Panc1 (cell line): Measurements from ENCODE around the gene COL26A1. TPM values are rescaled to one million over a fixed set of nuclear protein-coding genes. Genes with fewer than 3 reads are reported as not detected.
"Not testable (repeated sequence)": the region's sequence is repeated elsewhere in the genome, so short reads cannot be mapped to it uniquely, and the experiment has no call there.

ENCODE experiments used
- ATAC-seq: fragments of 200-7000 bp; cut with Tn5 transposase; 2 replicates; pipeline ENCODE4 v1.9.1; 2020; ENCODE audit warnings: mild to moderate bottlenecking, moderate library complexity
- BruUV-seq: library from RNA; stranded (reverse); fragments of 400-500 nt; replicated peaks from 2 replicates; lab custom pipeline; 2021; lab: Mats Ljungman, UMichigan
- CTCF ChIA-PET: fragments of 300-600 bp; sonication (Branson Sonifier 250); formaldehyde crosslinking; loops from one replicate; lab custom pipeline; 2022; ENCODE audit warnings: antibody characterized with exemption; lab: Charles Lee
- POLR2A ChIA-PET: fragments of 300-600 bp; sonication (Branson Sonifier 250); formaldehyde crosslinking; loops from one replicate; lab custom pipeline; 2022; ENCODE audit warnings: antibody characterized with exemption; lab: Charles Lee
- DNase-seq: peaks from one replicate; pipeline ENCODE4 v3.0.0-alpha.2; 2010; ENCODE audit warnings: low read depth, low spot score
- H3K27ac ChIP-seq: 2 replicates; pipeline ENCODE4 v1.5.1; 2011; ENCODE audit warnings: mild to moderate bottlenecking, low read length, inconsistent platforms
- H3K27me3 ChIP-seq: fragments of 200-500 bp; sonication (Bioruptor generic); 2 replicates; pipeline ENCODE4 v1.6.0; 2014; ENCODE audit warnings: low read length, inconsistent platforms; ENCODE audit not compliant: control insufficient read depth, insufficient read depth
- H3K36me3 ChIP-seq: fragments of 200-500 bp; sonication (Bioruptor generic); 2 replicates; pipeline ENCODE4 v1.5.1; 2014; ENCODE audit warnings: inconsistent platforms, mild to moderate bottlenecking, low read length, moderate library complexity; ENCODE audit not compliant: control insufficient read depth, insufficient read depth
- H3K4me1 ChIP-seq: 2 replicates; pipeline ENCODE4 v1.5.1; 2011; ENCODE audit warnings: inconsistent platforms, mild to moderate bottlenecking, low read length, moderate library complexity; ENCODE audit not compliant: control insufficient read depth, insufficient read depth
- H3K4me3 ChIP-seq, 2 experiments: 2 replicates each; pipeline ENCODE4 v1.5.1; 2011 to 2012; ENCODE audit warnings: low read depth in 2 of 2, low read length in 2 of 2, mild to moderate bottlenecking in 2 of 2, inconsistent platforms in 1 of 2, moderate library complexity in 1 of 2
- H3K9me3 ChIP-seq: fragments of 200-500 bp; sonication (Bioruptor generic); 2 replicates; pipeline ENCODE4 v1.5.1; 2014; ENCODE audit warnings: low read depth, mild to moderate bottlenecking, inconsistent platforms, low read length, moderate library complexity; ENCODE audit not compliant: control insufficient read depth, insufficient read depth
- CTCF ChIP-seq: fragments of 450-650 bp; IDR thresholded peaks from 2 replicates; pipeline ENCODE4 v1.5.1; 2017; ENCODE audit warnings: mild to moderate bottlenecking
- POLR2AphosphoS5 ChIP-seq: IDR thresholded peaks from 2 replicates; pipeline ENCODE4 v1.6.1; 2012; ENCODE audit warnings: mild to moderate bottlenecking, low read depth, low read length, moderate library complexity
- REST ChIP-seq, 2 experiments: IDR thresholded peaks; 2 replicates each; pipeline ENCODE4 v1.6.1; 2011 to 2012; ENCODE audit warnings: low read depth in 2 of 2, control low read depth in 1 of 2, low read length in 1 of 2, mild to moderate bottlenecking in 1 of 2, moderate library complexity in 1 of 2; ENCODE audit not compliant: insufficient read depth in 1 of 2
- SIN3A ChIP-seq: IDR thresholded peaks from 2 replicates; pipeline ENCODE4 v1.6.1; 2012; ENCODE audit warnings: low read depth, mild to moderate bottlenecking, low read length, moderate library complexity, borderline replicate concordance; ENCODE audit not compliant: insufficient read depth
- TCF7L2 ChIP-seq: IDR thresholded peaks from 2 replicates; pipeline ENCODE4 v1.6.1; 2011; ENCODE audit warnings: mild to moderate bottlenecking, low read depth, low read length, inconsistent platforms
- in situ Hi-C: cut with HindIII; loops from 2 replicates; pipeline ENCODE4 v1.10.0; 2016; ENCODE audit warnings: low sequenced_read_pairs, low pct_unique_long_range_greater_than_20kb
- intact Hi-C: fragments of 100-400 bp; cut with micrococcal nuclease; formaldehyde crosslinking; loops from one replicate; pipeline ENCODE4 v1.10.0; 2022; ENCODE audit not compliant: unreplicated experiment
- total RNA-seq: library from RNA; stranded (reverse); gene quantifications from one replicate; pipeline ENCODE4 v1.2.1, GENCODE V29; 2021; ENCODE audit not compliant: unreplicated experiment

COL26A1 gene
- total RNA-seq, 1 experiment from 2014 or later: 25.8 TPM

- Histone ChIP-seq H3K4me1 (no peaks in the 10 kb centered on the region; the same call in 1 of the 2 replicates), H3K27me3 (no peaks in the 10 kb centered on the region), H3K36me3 (no peaks in the 10 kb centered on the region), H3K27ac (no peak overlapping the region), H3K4me3 (no peak overlapping the region), H3K9me3 (peaks cover 7% of the 10 kb centered on the region)
- CTCF ChIA-PET: interaction anchor here (0.6 kb wide), 1 partner anchor 52 kb away, joined by 3 read pairs; no protein-coding TSS in a partner anchor
- no peak for DNase-seq
- no TSS peak for BruUV-seq
- in situ Hi-C loops: no loop called here
- POLR2A ChIA-PET: interaction anchor here (0.6 kb wide), 3 partner anchors 32 to 374 kb away, joined by 3 to 4 read pairs (median 3); no protein-coding TSS in a partner anchor
- intact Hi-C loops: no loop called here
- ATAC-seq: no peak
- no peak for TF ChIP-seq SIN3A
- no peak for TF ChIP-seq POLR2AphosphoS5
- no peak for TF ChIP-seq TCF7L2
- TF ChIP-seq REST (IDR thresholded peaks at IDR 0.05; ENCODE audit: insufficient read depth in 1 of 2, low read depth in 2 of 2, low read length in 1 of 2): no peak
- no peak for TF ChIP-seq CTCF
Observed at GRCh38 chr7:101474178-101474577, 111.5 kb downstream of the COL26A1 start.

- POLR2A ChIA-PET, DNase-seq, BruUV-seq, H3K36me3 ChIP-seq, H3K4me3 ChIP-seq, in situ Hi-C loops, H3K27me3 ChIP-seq, CTCF ChIA-PET, ATAC-seq, intact Hi-C loops, H3K27ac ChIP-seq, H3K4me1 ChIP-seq: not testable (repeated sequence)
- H3K9me3 ChIP-seq: peaks cover 12% of the 10 kb centered on the region
Observed at GRCh38 chr7:101475691-101476090, 113.0 kb downstream of the COL26A1 start.

GRCh38 chr7:101479217-101479616, 116.5 kb downstream of the COL26A1 start:
- ATAC-seq: no peak
- no peak for TF ChIP-seq POLR2AphosphoS5
- TF ChIP-seq CTCF: no peak
- TF ChIP-seq TCF7L2: no peak
- no peak for TF ChIP-seq REST (IDR thresholded peaks at IDR 0.05; ENCODE audit: insufficient read depth in 1 of 2, low read depth in 2 of 2, low read length in 1 of 2)
- TF ChIP-seq SIN3A: no peak
- Histone ChIP-seq H3K4me3 (no peak overlapping the region), H3K27ac (no peak overlapping the region), H3K36me3 (no peaks in the 10 kb centered on the region), H3K4me1 (no peaks in the 10 kb centered on the region), H3K27me3 (no peaks in the 10 kb centered on the region), H3K9me3 (peaks cover 12% of the 10 kb centered on the region)
- BruUV-seq: TSS peak; percentile 18
- POLR2A ChIA-PET: interaction anchor here (0.6 kb wide), 2 partner anchors 9 to 45 kb away, joined by 3 to 11 read pairs; no protein-coding TSS in a partner anchor
- CTCF ChIA-PET: interaction anchor here (0.6 kb wide), 2 partner anchors 95 to 307 kb away, joined by 3 to 6 read pairs; no protein-coding TSS in a partner anchor
- DNase-seq: no peak
- intact Hi-C loops (no loop called here), in situ Hi-C loops (no loop called here)
